Astrocyte (in vitro differentiated cells and primary cell): ENCODE data around the gene CCDC102B. TPM values are rescaled to one million over a fixed set of nuclear protein-coding genes. Genes with fewer than 3 reads are reported as not detected.

Experiments
- DNase-seq: peaks from one replicate; pipeline ENCODE4 v3.0.0-alpha.2; 2010; ENCODE audit warnings: low read depth
- FAIRE-seq: peaks from 2 replicates; lab custom pipeline; 2011; peaks lifted over from hg19 to GRCh38; lab: Jason Lieb, UNC
- H2AFZ ChIP-seq: 2 replicates; pipeline ENCODE4 v1.6.0; 2012; ENCODE audit warnings: low read depth, low read length, inconsistent platforms
- H3K27ac ChIP-seq: 2 replicates; pipeline ENCODE4 v1.5.1; 2011; ENCODE audit warnings: low read depth, low read length, inconsistent platforms
- H3K27me3 ChIP-seq: 2 replicates; pipeline ENCODE4 v1.6.0; 2011; ENCODE audit warnings: low read length, inconsistent platforms; ENCODE audit not compliant: insufficient read depth
- H3K36me3 ChIP-seq: 2 replicates; pipeline ENCODE4 v1.5.1; 2011; ENCODE audit warnings: low read length, inconsistent platforms; ENCODE audit not compliant: insufficient read depth
- H3K4me1 ChIP-seq: 2 replicates; pipeline ENCODE4 v1.5.1; 2011; ENCODE audit warnings: low read length, inconsistent platforms; ENCODE audit not compliant: insufficient read depth
- H3K4me2 ChIP-seq: 2 replicates; pipeline ENCODE4 v1.6.0; 2012; ENCODE audit warnings: low read length, inconsistent platforms
- H3K4me3 ChIP-seq: 2 replicates; pipeline ENCODE4 v1.5.1; 2011; ENCODE audit warnings: low read depth, mild to moderate bottlenecking, low read length, inconsistent platforms; ENCODE audit not compliant: insufficient read depth
- H3K79me2 ChIP-seq: 2 replicates; pipeline ENCODE4 v1.6.0; 2012; ENCODE audit warnings: mild to moderate bottlenecking, low read length, inconsistent platforms; ENCODE audit not compliant: insufficient read depth
- H3K9ac ChIP-seq: 2 replicates; pipeline ENCODE4 v1.6.0; 2012; ENCODE audit warnings: mild to moderate bottlenecking, low read length, inconsistent platforms
- H3K9me3 ChIP-seq: 2 replicates; pipeline ENCODE4 v1.5.1; 2012; ENCODE audit warnings: low read depth, mild to moderate bottlenecking, low read length, inconsistent platforms; ENCODE audit not compliant: insufficient read depth
- H4K20me1 ChIP-seq: 2 replicates; pipeline ENCODE4 v1.6.0; 2012; ENCODE audit warnings: low read length, inconsistent platforms; ENCODE audit not compliant: insufficient read depth
- H3K27ac Mint-ChIP-seq: one replicate; pipeline ENCODE4 v1.8.0; 2021; ENCODE audit warnings: mild to moderate bottlenecking, mixed read lengths; ENCODE audit not compliant: unreplicated experiment
- H3K27me3 Mint-ChIP-seq: one replicate; pipeline ENCODE4 v1.8.0; 2021; ENCODE audit warnings: low read depth, mixed read lengths; ENCODE audit not compliant: unreplicated experiment
- H3K36me3 Mint-ChIP-seq: one replicate; pipeline ENCODE4 v1.8.0; 2021; ENCODE audit warnings: low read depth, mixed read lengths; ENCODE audit not compliant: unreplicated experiment
- H3K4me1 Mint-ChIP-seq: one replicate; pipeline ENCODE4 v1.8.0; 2021; ENCODE audit warnings: low read depth, mixed read lengths; ENCODE audit not compliant: unreplicated experiment
- H3K4me3 Mint-ChIP-seq: one replicate; pipeline ENCODE4 v1.8.0; 2021; ENCODE audit warnings: mild to moderate bottlenecking, moderate library complexity, mixed read lengths; ENCODE audit not compliant: unreplicated experiment
- H3K9me3 Mint-ChIP-seq: one replicate; pipeline ENCODE4 v1.8.0; 2021; ENCODE audit warnings: mild to moderate bottlenecking, mixed read lengths; ENCODE audit not compliant: unreplicated experiment
- EZH2 ChIP-seq: IDR thresholded peaks from 2 replicates; pipeline ENCODE4 v1.6.1; 2012; ENCODE audit warnings: mild to moderate bottlenecking, low read length, inconsistent platforms; ENCODE audit not compliant: insufficient read depth
- total RNA-seq: library from RNA; stranded (reverse); gene quantifications from 2 replicates; pipeline ENCODE4 v1.2.1, GENCODE V29; 2021
- TF ChIP-seq, protein P1 (sequence below): IDR thresholded peaks from 2 replicates; pipeline ENCODE4 v1.5.1; 2011; ENCODE audit warnings: low read depth, mild to moderate bottlenecking, inconsistent platforms, low read length, moderate library complexity; ENCODE audit not compliant: insufficient read depth

CCDC102B gene
- total RNA-seq, 1 donor from 2014 or later: 7.9 TPM

DNA sequence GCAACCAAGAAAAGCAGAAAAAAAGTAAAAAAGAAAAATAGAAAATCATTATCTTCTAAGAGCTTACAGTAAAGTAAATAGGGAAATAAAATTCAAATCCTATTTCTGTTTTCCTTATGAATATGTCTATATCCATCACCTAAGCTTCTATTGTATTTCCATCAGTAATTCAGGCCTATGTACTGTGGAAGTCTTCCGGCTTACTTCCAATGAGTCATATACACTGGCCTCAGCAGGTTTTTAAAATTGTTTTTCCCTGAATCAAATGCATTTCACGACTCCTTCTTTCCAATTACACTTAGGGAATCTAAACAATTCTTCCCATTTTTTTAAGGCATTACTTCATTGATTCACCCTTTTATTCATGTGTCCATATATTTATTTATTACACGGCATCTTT lies 164.7 kb downstream of the CCDC102B start:
- Mint-ChIP-seq H3K27me3 (no peaks in the 10 kb centered on the region), H3K27ac (no peak overlapping the region), H3K9me3 (no peaks in the 10 kb centered on the region), H3K36me3 (no peaks in the 10 kb centered on the region), H3K4me3 (no peak overlapping the region), H3K4me1 (no peaks in the 10 kb centered on the region)
- Histone ChIP-seq H3K4me1 (no peaks in the 10 kb centered on the region), H3K9ac (no peak overlapping the region), H3K4me3 (no peak overlapping the region), H3K4me2 (no peak overlapping the region), H3K36me3 (no peaks in the 10 kb centered on the region), H3K27me3 (no peaks in the 10 kb centered on the region), H3K79me2 (no peaks in the 10 kb centered on the region), H3K9me3 (no peaks in the 10 kb centered on the region), H3K27ac (no peak overlapping the region), H4K20me1 (no peaks in the 10 kb centered on the region), H2AFZ (no peak overlapping the region)
- TF ChIP-seq EZH2: no peak
- TF ChIP-seq, protein P1, sequence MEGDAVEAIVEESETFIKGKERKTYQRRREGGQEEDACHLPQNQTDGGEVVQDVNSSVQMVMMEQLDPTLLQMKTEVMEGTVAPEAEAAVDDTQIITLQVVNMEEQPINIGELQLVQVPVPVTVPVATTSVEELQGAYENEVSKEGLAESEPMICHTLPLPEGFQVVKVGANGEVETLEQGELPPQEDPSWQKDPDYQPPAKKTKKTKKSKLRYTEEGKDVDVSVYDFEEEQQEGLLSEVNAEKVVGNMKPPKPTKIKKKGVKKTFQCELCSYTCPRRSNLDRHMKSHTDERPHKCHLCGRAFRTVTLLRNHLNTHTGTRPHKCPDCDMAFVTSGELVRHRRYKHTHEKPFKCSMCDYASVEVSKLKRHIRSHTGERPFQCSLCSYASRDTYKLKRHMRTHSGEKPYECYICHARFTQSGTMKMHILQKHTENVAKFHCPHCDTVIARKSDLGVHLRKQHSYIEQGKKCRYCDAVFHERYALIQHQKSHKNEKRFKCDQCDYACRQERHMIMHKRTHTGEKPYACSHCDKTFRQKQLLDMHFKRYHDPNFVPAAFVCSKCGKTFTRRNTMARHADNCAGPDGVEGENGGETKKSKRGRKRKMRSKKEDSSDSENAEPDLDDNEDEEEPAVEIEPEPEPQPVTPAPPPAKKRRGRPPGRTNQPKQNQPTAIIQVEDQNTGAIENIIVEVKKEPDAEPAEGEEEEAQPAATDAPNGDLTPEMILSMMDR: no peak
- FAIRE-seq (no peak), DNase-seq (no peak)

DNA sequence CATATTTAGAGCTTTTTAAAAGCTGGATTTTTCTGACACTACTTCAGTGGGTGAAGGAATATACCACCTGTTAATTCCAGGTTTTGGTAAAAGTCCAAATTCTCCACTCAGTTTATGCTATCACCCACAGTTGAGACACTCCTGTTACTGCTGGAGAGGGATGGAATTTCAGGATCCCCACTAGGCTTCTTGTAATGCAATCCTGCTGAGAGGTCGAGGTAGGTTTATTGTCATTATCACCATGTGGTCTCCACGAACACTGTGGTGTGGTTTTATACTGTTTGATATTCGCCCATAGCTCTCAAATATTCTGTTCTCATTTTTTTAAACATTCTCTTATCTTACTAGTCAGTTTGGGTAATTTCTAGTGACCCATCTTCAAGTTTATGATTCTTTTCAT lies 167.9 kb downstream of the CCDC102B start:
- no peaks in the 10 kb centered on the region for H4K20me1 ChIP-seq
- FAIRE-seq (no peak), DNase-seq (no peak)
- no peak overlapping the region for H3K4me3 ChIP-seq
- H3K27ac ChIP-seq: no peak overlapping the region
- H3K27me3 ChIP-seq: no peaks in the 10 kb centered on the region
- TF ChIP-seq, protein P1: no peak
- no peak for TF ChIP-seq EZH2
- Mint-ChIP-seq H3K27ac (no peak overlapping the region), H3K9me3 (no peaks in the 10 kb centered on the region), H3K4me3 (no peak overlapping the region), H3K27me3 (no peaks in the 10 kb centered on the region), H3K36me3 (no peaks in the 10 kb centered on the region), H3K4me1 (no peaks in the 10 kb centered on the region)
- no peak overlapping the region for H3K4me2 ChIP-seq
- no peak overlapping the region for H2AFZ ChIP-seq
- H3K36me3 ChIP-seq: no peaks in the 10 kb centered on the region
- H3K79me2 ChIP-seq: no peaks in the 10 kb centered on the region
- H3K9ac ChIP-seq: no peak overlapping the region
- no peaks in the 10 kb centered on the region for H3K9me3 ChIP-seq
- no peaks in the 10 kb centered on the region for H3K4me1 ChIP-seq

GRCh38 chr18:68969027-68969426 lies 171.1 kb downstream of the CCDC102B start:
- H3K27ac Mint-ChIP-seq: no peak overlapping the region
- H3K27me3 Mint-ChIP-seq: no peaks in the 10 kb centered on the region
- no peak for FAIRE-seq

More at GRCh38 chr18:68969027-68969426, 171.1 kb downstream of the CCDC102B start:
- H3K4me1 ChIP-seq: no peaks in the 10 kb centered on the region
- DNase-seq: no peak
- H3K36me3 ChIP-seq: no peaks in the 10 kb centered on the region
- H3K4me2 ChIP-seq: no peak overlapping the region
- no peaks in the 10 kb centered on the region for H3K79me2 ChIP-seq
- no peaks in the 10 kb centered on the region for H3K9me3 Mint-ChIP-seq
- TF ChIP-seq, protein P1: no peak
- no peak for TF ChIP-seq EZH2
- H3K4me3 ChIP-seq: no peak overlapping the region
- H3K27me3 ChIP-seq: no peaks in the 10 kb centered on the region
- H3K9ac ChIP-seq: no peak overlapping the region
- peaks cover 3% of the 10 kb centered on the region for H3K4me1 Mint-ChIP-seq
- no peak overlapping the region for H3K27ac ChIP-seq
- H3K36me3 Mint-ChIP-seq: no peaks in the 10 kb centered on the region
- H3K9me3 ChIP-seq: no peaks in the 10 kb centered on the region
- H3K4me3 Mint-ChIP-seq: no peak overlapping the region
- H4K20me1 ChIP-seq: no peaks in the 10 kb centered on the region
- H2AFZ ChIP-seq: no peak overlapping the region
